GM12891 (cell line): ENCODE measurements around the gene PNPLA3.
"Not testable (repeated sequence)": the region's sequence is repeated elsewhere in the genome, so short reads cannot be mapped to it uniquely, and the experiment has no call there.

Experiments used
- DNase-seq: peaks from one replicate; pipeline ENCODE4 v3.0.0; 2011; ENCODE audit warnings: low spot score; ENCODE audit not compliant: insufficient read length
- FAIRE-seq: peaks from 2 replicates; lab custom pipeline; 2011; peaks lifted over from hg19 to GRCh38; lab: Jason Lieb, UNC
- PAX5 ChIP-seq: IDR thresholded peaks from 2 replicates; pipeline ENCODE4 v1.6.1; 2011; ENCODE audit warnings: low read length, moderate library complexity, mild to moderate bottlenecking; ENCODE audit not compliant: insufficient read depth, severe bottlenecking
- POLR2A ChIP-seq: IDR thresholded peaks from 2 replicates; pipeline ENCODE4 v1.6.1; 2011; ENCODE audit warnings: low read depth, low read length, control low read depth
- POLR2AphosphoS5 ChIP-seq: IDR thresholded peaks from 2 replicates; pipeline ENCODE4 v1.6.1; 2011; ENCODE audit warnings: low read depth, low read length, control low read depth
- POU2F2 ChIP-seq: IDR thresholded peaks from 2 replicates; pipeline ENCODE4 v1.6.1; 2011; ENCODE audit warnings: low read depth, mild to moderate bottlenecking, control low read depth, low read length, moderate library complexity
- SPI1 ChIP-seq: IDR thresholded peaks from 2 replicates; pipeline ENCODE4 v1.6.1; 2011; ENCODE audit warnings: low read depth, low read length, control low read depth
- TAF1 ChIP-seq: IDR thresholded peaks from 2 replicates; pipeline ENCODE4 v1.6.1; 2011; ENCODE audit warnings: low read depth, low read length, control low read depth

PNPLA3 gene

GRCh38 chr22:43900206-43900605 lies 23.4 kb upstream of the PNPLA3 start:
- TF ChIP-seq PAX5 (no peak), SPI1 (no peak), POLR2AphosphoS5 (no peak), POLR2A (no peak), POU2F2 (no peak)
- DNase-seq (no peak), FAIRE-seq (no peak)

DNA sequence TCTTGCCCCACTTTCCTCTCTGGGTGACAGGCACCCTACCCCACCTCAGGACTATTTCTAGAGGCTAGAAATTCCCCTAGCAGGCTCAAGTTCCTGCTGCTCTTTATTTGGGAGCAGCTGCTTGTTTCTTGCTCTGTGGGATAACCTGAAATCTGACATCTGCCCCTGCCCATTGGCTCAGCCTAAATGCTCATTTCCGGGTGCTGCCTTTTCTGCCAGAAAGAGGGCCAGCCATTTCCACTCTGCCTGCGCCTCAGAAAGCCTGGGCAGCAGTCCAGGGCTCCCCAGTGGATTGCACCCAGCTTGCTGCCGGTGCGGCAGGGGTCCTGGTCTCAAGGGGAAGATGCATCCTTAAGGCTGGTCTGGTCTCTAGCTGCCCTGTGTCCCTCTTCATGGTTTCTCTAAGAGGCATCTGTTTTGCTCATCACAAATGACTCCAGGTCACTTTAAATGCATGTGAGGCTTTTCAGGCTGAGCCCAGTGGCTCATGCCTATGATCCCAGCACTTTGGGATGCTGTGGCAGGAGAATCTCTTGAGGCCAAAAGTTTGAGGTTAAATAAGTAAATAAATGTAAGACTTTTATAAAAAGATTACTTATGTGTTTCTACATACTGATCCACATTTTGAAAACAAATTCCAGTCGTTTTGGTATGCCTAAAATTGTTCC lies 21.5 kb upstream of the PNPLA3 start:
- FAIRE-seq (no peak), DNase-seq (no peak)
- TF ChIP-seq POLR2AphosphoS5 (no peak), TAF1 (no peak), PAX5 (no peak), POLR2A (no peak), SPI1 (no peak), POU2F2 (no peak)

DNA sequence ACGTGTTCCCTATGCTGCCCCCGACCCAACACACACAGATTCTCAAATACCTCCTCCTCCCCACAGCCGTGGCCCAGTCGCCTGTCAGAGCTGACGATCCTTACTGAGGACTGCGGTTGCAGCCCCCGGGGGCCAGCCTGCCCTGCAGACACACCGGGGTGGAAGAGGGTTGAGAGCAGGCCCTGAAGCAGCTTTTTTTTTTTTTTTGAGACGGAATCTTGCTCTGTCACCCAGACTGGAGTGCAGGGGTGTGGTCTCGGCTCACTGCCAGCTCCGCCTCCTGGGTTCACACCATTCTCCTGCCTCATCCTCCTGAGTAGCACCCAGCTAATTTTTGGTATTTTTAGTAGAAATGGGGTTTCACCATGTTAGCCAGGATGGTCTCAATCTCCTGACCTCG lies 20.6 kb upstream of the PNPLA3 start:
- DNase-seq, FAIRE-seq: not testable (repeated sequence)

- not testable (repeated sequence) for FAIRE-seq, DNase-seq
Measured at GRCh38 chr22:43904412-43904811, 19.2 kb upstream of the PNPLA3 start.

- FAIRE-seq, result no peak
- TF ChIP-seq POLR2AphosphoS5 (no peak), POU2F2 (no peak), SPI1 (no peak), TAF1 (no peak), PAX5 (no peak)
- DNase-seq, result no peak
Measured at GRCh38 chr22:43905681-43906080, 17.9 kb upstream of the PNPLA3 start.

DNA sequence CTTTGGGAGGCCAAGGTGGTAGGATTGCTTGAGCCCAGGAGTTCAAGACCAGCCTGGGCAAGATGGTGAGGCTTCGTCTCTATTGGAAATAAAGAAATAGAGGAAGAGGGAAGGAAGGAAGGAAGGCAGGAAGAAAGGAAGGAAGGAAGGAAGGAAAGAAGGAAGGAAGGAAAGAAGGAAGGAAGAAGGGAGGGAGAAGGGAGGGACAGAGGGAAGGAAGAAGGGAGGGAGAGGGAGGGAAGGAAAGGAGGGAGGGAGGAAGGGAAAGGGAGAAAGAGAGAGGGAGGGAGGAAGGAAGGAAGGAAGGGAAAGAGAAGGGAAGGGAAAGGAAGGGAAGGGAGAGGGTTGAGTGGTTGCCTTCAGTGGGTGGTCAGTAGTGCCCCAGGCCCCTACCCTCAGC lies 13.9 kb upstream of the PNPLA3 start:
- DNase-seq (no peak), FAIRE-seq (no peak)
- TF ChIP-seq SPI1, result no peak
- no peak for TF ChIP-seq POU2F2
- TF ChIP-seq POLR2AphosphoS5, result no peak
- TF ChIP-seq PAX5, result no peak
- TF ChIP-seq POLR2A, result no peak
- TF ChIP-seq TAF1, result no peak

DNA sequence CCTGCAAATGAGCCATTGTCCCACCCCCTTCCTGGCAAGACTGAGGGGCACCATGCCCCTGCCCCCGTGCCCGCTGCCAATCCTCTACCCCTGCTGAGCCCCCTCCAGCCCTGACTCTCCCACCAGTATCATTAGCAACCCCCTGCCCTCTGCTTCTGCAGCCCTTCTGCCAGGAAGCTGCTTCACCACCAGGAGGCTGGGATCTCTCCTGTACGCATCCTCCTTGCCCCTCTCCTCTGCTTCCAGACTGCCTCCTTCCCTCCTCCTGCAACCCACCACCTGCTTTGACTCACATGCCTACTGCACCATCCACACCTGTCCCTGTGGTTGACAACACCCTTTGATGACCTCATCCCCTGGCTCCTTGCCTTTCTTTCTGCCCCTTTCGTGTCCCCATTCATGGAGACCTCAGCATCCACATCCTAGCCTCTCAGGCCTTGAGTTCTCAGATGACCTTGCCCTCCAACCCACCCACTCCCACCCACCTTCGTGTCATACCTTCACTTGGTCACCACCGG lies 13.4 kb upstream of the PNPLA3 start:
- no peak for FAIRE-seq
- DNase-seq, result no peak
- TF ChIP-seq POLR2AphosphoS5, result no peak
- no peak for TF ChIP-seq POLR2A
- TF ChIP-seq TAF1, result no peak
- TF ChIP-seq PAX5, result no peak
- no peak for TF ChIP-seq SPI1
- TF ChIP-seq POU2F2, result no peak

DNA sequence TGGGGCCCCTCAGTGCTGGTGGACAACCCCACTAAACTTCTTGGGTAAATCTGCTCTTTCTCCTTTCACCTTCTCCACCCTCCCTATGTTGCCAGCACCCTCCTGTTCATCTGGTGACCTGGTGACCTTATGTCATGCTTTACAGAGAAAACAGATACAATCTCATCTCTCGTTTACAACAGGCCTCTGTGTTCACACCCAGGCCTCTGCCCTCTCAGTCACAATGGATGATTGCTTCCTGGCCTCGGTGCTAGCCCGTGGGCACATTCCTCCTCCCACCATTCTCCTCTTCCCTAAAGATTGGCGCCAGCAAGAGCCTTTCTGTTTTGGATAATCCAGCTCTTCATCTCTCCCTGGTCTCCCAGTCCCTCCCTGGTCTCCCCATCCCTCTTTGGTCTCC lies 12.3 kb upstream of the PNPLA3 start:
- no peak for FAIRE-seq
- DNase-seq, result no peak
- TF ChIP-seq POU2F2 (no peak), POLR2AphosphoS5 (no peak), SPI1 (no peak), POLR2A (no peak), TAF1 (no peak), PAX5 (no peak)

DNA sequence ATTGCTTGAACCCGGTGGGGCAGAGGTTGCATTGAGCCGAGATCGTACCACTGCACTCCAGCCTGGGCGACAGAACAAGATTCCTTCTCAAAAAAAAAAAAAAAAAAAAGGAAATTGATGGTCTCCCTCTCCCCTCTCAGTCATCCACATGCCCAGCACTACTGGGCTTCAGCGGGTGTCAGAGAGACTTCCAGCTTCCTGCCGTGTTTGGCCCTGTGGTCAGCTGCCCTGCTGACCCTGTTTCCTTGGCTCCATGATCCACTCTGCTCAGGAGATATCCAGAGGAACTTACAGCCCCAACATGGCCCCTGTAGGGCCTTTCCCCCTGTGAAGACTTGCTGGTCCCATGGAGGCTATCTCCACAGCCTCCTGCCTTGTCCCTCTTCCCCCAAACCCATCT lies 6.1 kb upstream of the PNPLA3 start:
- TF ChIP-seq SPI1 (no peak), POLR2A (no peak), PAX5 (no peak), POU2F2 (no peak), TAF1 (no peak), POLR2AphosphoS5 (no peak)
- no peak for FAIRE-seq
- DNase-seq, result no peak

DNA sequence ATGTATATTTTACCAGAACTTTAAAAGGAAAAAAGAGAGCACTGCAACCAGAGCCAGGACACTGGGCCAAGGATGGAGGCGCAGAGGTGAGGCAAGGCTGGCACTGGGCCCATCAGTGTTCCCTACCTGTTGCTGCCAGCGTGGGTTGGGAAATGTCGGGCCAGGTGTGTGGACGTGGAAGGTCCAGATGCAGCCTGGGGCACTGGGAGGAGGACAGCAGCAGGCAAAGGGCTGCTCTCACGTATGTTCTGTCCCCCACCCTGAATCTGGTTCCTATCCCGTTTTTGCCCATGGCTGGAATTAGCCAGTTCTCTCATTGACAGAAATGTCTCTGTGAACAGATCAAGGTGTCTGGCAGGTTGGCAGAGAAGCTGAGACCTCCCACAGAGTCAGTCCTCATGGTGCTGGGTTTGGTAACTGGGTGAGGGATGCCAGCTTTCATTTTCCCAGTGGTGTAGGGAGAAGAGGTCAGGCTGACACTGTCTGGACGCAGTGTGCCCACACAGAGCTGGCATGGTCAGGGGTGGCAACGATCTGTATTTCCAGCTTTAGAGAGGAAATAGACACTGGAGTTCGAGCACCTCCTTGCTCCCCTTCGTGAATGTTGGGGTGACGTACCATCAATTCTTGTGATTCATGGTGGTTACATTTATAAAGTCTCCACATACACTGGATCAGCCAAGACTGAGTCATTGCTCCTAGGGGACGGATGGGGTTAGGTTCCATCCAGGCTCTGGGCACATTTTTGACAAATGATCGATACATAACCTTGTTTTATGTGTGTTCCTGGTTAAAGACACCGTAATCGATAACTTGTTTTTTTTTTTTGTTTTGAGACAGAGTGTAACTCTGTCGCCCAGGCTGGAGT lies 4.3 kb upstream of the PNPLA3 start:
- FAIRE-seq, result no peak
- TF ChIP-seq POU2F2 (no peak), PAX5 (no peak), TAF1 (no peak), POLR2AphosphoS5 (no peak), SPI1 (no peak), POLR2A (no peak)
- no peak for DNase-seq

DNA sequence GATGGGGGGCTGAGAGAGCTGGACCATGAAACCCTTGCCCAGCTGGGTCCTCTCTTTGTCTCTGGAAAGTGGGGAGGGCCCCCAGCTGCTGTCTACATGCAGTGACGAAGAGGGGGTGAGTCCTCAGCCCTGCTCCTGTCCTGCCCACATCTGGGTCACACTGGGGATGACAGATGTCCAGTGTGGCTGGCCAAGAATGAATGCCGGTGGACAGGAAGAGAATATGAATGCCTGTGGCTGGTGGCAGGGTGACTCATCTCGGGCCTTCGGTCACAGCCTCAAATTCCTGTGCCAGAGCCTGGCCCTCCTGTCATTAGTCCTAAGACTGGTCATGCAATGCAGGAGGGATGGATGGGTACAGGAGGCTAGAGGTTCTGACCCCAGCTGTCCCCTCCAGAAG lies 2.2 kb upstream of the PNPLA3 start:
- no peak for DNase-seq
- TF ChIP-seq POLR2AphosphoS5 (no peak), TAF1 (no peak), POLR2A (no peak), PAX5 (no peak), SPI1 (no peak), POU2F2 (no peak)
- FAIRE-seq, result no peak
